Measurements from ENCODE around the gene GP9.

The GP9 gene

DNA sequence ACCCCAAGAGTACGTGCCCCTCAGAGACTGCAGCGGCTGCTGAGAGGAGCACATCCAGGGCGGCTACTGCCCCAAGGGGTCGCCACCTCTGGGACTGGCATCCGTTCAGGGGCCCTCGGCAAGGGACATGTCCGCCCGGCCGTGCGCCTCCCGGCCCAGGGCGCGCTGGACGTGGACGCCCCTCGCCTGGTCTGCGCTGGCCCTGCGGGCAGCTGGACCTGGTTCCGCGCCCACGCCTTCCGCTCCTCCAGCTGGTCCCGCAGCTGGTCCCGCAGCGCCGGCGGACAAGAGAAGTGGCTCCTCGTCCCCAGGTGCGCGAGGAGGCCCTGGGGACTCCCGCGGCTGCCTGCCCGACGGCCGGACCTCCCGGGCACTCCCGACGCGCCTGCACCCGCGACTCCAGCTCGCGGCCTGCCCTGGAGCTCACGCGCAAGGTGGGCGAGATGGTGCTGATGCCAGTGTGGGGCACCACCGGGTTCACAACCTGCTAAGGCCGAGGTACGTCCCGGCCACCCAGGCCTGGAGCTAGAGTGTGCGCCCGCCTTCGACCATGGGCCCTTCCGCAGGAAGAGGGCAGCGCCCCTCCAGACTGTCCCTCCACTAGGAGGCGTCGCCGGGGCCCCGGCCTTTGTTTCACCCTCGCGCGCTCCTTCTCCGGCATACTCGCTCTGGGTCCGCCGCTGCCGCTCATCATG, 14.4 kb upstream of the GP9 start:
- Histone ChIP-seq H3K9me3 (ENCODE audit: insufficient read depth, low read length) (peaks cover 3% of the 10 kb centered on the region; the same call in 1 of the 2 replicates), H2AFZ (ENCODE audit: low read depth, low read length) (no peak overlapping the region), H3K4me2 (ENCODE audit: low read length) (no peak overlapping the region), H3K79me2 (ENCODE audit: low read length) (no peaks in the 10 kb centered on the region), H3K27ac (ENCODE audit: low read length) (no peak overlapping the region), H3K36me3 (replicated peaks; ENCODE audit: low read depth, low read length) (no peaks in the 10 kb centered on the region), H3K9ac (ENCODE audit: low read length) (no peak overlapping the region), H3K4me3 (ENCODE audit: low read length) (no peak overlapping the region), H4K20me1 (ENCODE audit: insufficient read depth, low read length) (no peaks in the 10 kb centered on the region), H3K27me3 (ENCODE audit: low read depth, low read length) (peaks cover 12% of the 10 kb centered on the region; the same call in 1 of the 2 replicates), H3K4me1 (ENCODE audit: low read length) (no peaks in the 10 kb centered on the region)
- TF ChIP-seq, protein P1, sequence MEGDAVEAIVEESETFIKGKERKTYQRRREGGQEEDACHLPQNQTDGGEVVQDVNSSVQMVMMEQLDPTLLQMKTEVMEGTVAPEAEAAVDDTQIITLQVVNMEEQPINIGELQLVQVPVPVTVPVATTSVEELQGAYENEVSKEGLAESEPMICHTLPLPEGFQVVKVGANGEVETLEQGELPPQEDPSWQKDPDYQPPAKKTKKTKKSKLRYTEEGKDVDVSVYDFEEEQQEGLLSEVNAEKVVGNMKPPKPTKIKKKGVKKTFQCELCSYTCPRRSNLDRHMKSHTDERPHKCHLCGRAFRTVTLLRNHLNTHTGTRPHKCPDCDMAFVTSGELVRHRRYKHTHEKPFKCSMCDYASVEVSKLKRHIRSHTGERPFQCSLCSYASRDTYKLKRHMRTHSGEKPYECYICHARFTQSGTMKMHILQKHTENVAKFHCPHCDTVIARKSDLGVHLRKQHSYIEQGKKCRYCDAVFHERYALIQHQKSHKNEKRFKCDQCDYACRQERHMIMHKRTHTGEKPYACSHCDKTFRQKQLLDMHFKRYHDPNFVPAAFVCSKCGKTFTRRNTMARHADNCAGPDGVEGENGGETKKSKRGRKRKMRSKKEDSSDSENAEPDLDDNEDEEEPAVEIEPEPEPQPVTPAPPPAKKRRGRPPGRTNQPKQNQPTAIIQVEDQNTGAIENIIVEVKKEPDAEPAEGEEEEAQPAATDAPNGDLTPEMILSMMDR (IDR thresholded peaks at IDR 0.05; ENCODE audit: low read depth, low read length) = no peak
- no peak for TF ChIP-seq EZH2phosphoT487 (IDR thresholded peaks at IDR 0.05; ENCODE audit: low read depth)

DNA sequence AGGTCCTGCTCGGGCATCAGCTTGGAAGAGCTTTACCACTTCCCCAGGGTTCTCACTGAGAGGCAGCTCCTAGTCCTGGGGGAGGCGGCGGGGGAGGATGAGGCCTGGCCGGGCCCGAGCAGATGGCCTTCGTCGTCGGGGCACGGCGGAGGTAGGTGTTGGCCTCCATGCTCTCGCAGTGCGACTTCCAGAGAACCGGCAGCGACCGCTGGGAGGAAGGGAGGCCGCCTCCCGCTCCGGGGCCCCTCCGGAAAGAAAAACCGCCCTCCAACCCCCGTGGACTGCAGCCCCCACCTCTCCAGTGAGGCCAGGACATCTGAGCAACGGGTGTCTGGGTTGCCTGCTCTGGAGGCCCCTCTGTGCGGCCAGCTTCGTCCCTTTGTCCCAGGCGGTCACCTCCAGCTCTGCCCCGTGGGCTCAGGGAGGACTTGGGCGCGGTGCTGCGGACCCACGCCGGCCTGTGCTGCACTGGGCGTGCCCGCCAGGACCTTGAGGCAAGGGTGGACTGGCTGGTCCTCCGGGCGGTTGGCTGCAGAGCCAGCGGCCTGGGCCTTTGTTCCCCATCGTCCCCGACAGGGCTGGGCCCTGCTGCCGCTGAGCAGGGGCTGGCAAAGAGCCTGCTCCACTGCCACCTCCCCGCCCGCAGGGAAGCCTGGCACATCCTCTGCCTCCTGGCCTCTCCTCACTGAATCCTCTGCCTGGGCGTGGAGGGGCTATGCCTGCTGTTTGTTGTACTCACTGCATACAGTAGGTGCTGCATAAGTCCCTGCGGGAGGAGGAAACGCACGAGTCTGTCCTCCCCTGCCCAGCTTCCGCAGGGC, 13.6 kb upstream of the GP9 start:
- no peak overlapping the region for H3K4me2 ChIP-seq (ENCODE audit: low read length)
- TF ChIP-seq, protein P1 (IDR thresholded peaks at IDR 0.05; ENCODE audit: low read depth, low read length) = no peak
- TF ChIP-seq EZH2phosphoT487 (IDR thresholded peaks at IDR 0.05; ENCODE audit: low read depth) = no peak
- H3K4me3 ChIP-seq (ENCODE audit: low read length) = no peak overlapping the region
- no peaks in the 10 kb centered on the region for H3K36me3 ChIP-seq (replicated peaks; ENCODE audit: low read depth, low read length)
- no peaks in the 10 kb centered on the region for H3K79me2 ChIP-seq (ENCODE audit: low read length)
- H3K27me3 ChIP-seq (ENCODE audit: low read depth, low read length) = peaks cover 11% of the 10 kb centered on the region; the same call in 1 of the 2 replicates
- no peaks in the 10 kb centered on the region for H3K4me1 ChIP-seq (ENCODE audit: low read length)
- H4K20me1 ChIP-seq (ENCODE audit: insufficient read depth, low read length) = no peaks in the 10 kb centered on the region
- peaks cover 3% of the 10 kb centered on the region; the same call in 1 of the 2 replicates for H3K9me3 ChIP-seq (ENCODE audit: insufficient read depth, low read length)
- no peak overlapping the region for H3K9ac ChIP-seq (ENCODE audit: low read length)
- no peak overlapping the region for H3K27ac ChIP-seq (ENCODE audit: low read length)
- no peak overlapping the region for H2AFZ ChIP-seq (ENCODE audit: low read depth, low read length)

GRCh38 chr3:129047553-129047839, 13.1 kb upstream of the GP9 start:
- no peak for TF ChIP-seq EZH2phosphoT487 (IDR thresholded peaks at IDR 0.05; ENCODE audit: low read depth)
- TF ChIP-seq, protein P1 (IDR thresholded peaks at IDR 0.05; ENCODE audit: low read depth, low read length) = no peak
- no peaks in the 10 kb centered on the region for H3K79me2 ChIP-seq (ENCODE audit: low read length)

DNA sequence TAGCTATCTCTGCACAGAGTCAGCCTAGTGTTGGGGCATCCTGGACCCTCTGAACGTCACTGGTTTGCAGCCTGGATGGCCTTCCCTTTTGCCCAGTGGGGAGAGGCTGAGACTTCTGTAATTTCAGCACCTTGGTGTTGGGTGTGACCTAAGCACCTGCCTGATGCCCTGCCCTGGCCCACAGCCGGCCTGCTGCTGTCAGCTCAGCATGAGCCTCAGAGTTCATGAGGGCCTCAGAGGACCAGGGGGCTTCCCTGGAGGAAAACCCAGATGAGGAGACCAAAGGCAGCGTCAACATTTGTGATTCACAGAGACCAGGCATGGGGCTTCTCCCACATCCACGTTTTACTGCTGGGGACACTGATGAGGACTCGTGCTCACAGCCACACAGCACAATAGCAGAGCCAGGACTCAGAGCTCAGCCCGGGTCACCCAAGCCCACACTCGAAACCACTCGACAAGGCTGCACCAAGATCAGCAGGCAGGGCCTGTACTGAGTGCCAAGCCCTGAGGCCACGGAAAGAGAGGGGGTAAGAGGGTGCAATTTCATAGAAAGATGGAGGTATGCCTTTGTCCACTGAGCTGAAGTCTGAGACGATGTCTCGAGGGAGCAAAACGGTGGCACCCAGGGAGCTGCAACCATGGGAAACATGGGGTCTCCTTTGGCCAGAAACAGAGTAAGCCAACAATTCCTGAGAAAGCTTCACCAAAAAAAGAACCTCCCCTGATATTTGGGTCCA, 9.9 kb upstream of the GP9 start:
- H3K36me3 ChIP-seq (replicated peaks; ENCODE audit: low read depth, low read length) = no peaks in the 10 kb centered on the region
- H3K27ac ChIP-seq (ENCODE audit: low read length) = no peak overlapping the region
- H3K27me3 ChIP-seq (ENCODE audit: low read depth, low read length) = no peaks in the 10 kb centered on the region
- no peak overlapping the region for H3K9ac ChIP-seq (ENCODE audit: low read length)
- TF ChIP-seq, protein P1 (IDR thresholded peaks at IDR 0.05; ENCODE audit: low read depth, low read length) = no peak
- TF ChIP-seq EZH2phosphoT487 (IDR thresholded peaks at IDR 0.05; ENCODE audit: low read depth) = no peak
- no peaks in the 10 kb centered on the region for H3K9me3 ChIP-seq (ENCODE audit: insufficient read depth, low read length)
- no peak overlapping the region for H2AFZ ChIP-seq (ENCODE audit: low read depth, low read length)
- no peaks in the 10 kb centered on the region for H3K79me2 ChIP-seq (ENCODE audit: low read length)
- no peaks in the 10 kb centered on the region for H4K20me1 ChIP-seq (ENCODE audit: insufficient read depth, low read length)
- H3K4me2 ChIP-seq (ENCODE audit: low read length) = no peak overlapping the region
- no peaks in the 10 kb centered on the region; the same call in 1 of the 2 replicates for H3K4me1 ChIP-seq (ENCODE audit: low read length)
- no peak overlapping the region for H3K4me3 ChIP-seq (ENCODE audit: low read length)

More at GRCh38 chr3:129047553-129047839, 13.1 kb upstream of the GP9 start:
- H3K4me3 ChIP-seq (ENCODE audit: low read length) = no peak overlapping the region
- no peaks in the 10 kb centered on the region for H3K4me1 ChIP-seq (ENCODE audit: low read length)
- peaks cover 6% of the 10 kb centered on the region; the same call in 1 of the 2 replicates for H3K27me3 ChIP-seq (ENCODE audit: low read depth, low read length)
- H3K9ac ChIP-seq (ENCODE audit: low read length) = no peak overlapping the region
- H3K4me2 ChIP-seq (ENCODE audit: low read length) = no peak overlapping the region
- H3K9me3 ChIP-seq (ENCODE audit: insufficient read depth, low read length) = no peaks in the 10 kb centered on the region
- no peaks in the 10 kb centered on the region for H3K36me3 ChIP-seq (replicated peaks; ENCODE audit: low read depth, low read length)
- H3K27ac ChIP-seq (ENCODE audit: low read length) = no peak overlapping the region
- no peak overlapping the region for H2AFZ ChIP-seq (ENCODE audit: low read depth, low read length)
- H4K20me1 ChIP-seq (ENCODE audit: insufficient read depth, low read length) = no peaks in the 10 kb centered on the region

Data from OCI-LY3 (cell line).